Measurements from ENCODE around the gene BCKDHB. TPM values are rescaled to one million over a fixed set of nuclear protein-coding genes. Genes with fewer than 3 reads are reported as not detected.

Gene BCKDHB
- total and polyA plus RNA-seq, 2 of the 4 experiments (the other 2 are of a cell fraction), result 11.2 to 11.8 TPM

GRCh38 chr6:80336911-80337310 is 230.4 kb downstream of the BCKDHB start:
- no peak overlapping the region for H2AK5ac ChIP-seq (ENCODE audit: low read depth, low read length)
- CTCF ChIA-PET, result no interaction called here
- H3K4me1 ChIP-seq (ENCODE audit: control insufficient read depth, insufficient read depth, low read length), result no peaks in the 10 kb centered on the region
- H2BK20ac ChIP-seq (ENCODE audit: low read depth, low read length), result no peak overlapping the region
- POLR2A ChIA-PET (ENCODE audit: unreplicated experiment), result no interaction called here
- no peak for DNase-seq
- in situ Hi-C loops (cut with MboI; ENCODE audit: low sequenced_read_pairs), result no loop called here
- H3K27me3 ChIP-seq (ENCODE audit: control insufficient read depth, insufficient read depth, low read length), result no peaks in the 10 kb centered on the region
- H2BK120ac ChIP-seq (ENCODE audit: low read depth, low read length), result no peak overlapping the region
- dilution Hi-C loops (cut with HindIII; ENCODE audit: low sequenced_read_pairs, unreplicated experiment), result no loop called here
- no peak overlapping the region; a peak in 1 of 4 replicates for H4K8ac ChIP-seq (ENCODE audit: low read depth in 2 of 2, low read length in 2 of 2)
- H3K79me1 ChIP-seq (ENCODE audit: low read depth in 1 of 2, low read length in 2 of 2), result no peaks in the 10 kb centered on the region
- H3K14ac ChIP-seq (replicated peaks; ENCODE audit: low read depth, low read length), result no peak overlapping the region
- no peak overlapping the region for H3K9ac ChIP-seq (ENCODE audit: low read depth, low read length)
- H3K4me3 ChIP-seq (ENCODE audit: insufficient read depth, low read depth, low read length), result no peak overlapping the region
- no peak overlapping the region for H3K56ac ChIP-seq (ENCODE audit: extremely low read depth, insufficient read depth, low read length)
- BruUV-seq (replicated peaks), result no TSS peak
- no peak overlapping the region for H3K27ac ChIP-seq (ENCODE audit: insufficient read depth, low read length)
- no peak overlapping the region for H2AFZ ChIP-seq (replicated peaks; ENCODE audit: low read length, poor library complexity)
- no peaks in the 10 kb centered on the region for H4K20me1 ChIP-seq (ENCODE audit: insufficient read depth, low read length)
- no peaks in the 10 kb centered on the region for H3K9me1 ChIP-seq (ENCODE audit: insufficient read depth, low read length)
- no peak for ATAC-seq (ENCODE audit: low read depth)
- H3K23ac ChIP-seq (ENCODE audit: low read depth, low read length), result no peak overlapping the region
- no peak overlapping the region for H3K4ac ChIP-seq (ENCODE audit: low read depth, low read length)
- H3K4me2 ChIP-seq (ENCODE audit: low read depth, low read length), result no peak overlapping the region
- intact Hi-C loops (cut with micrococcal nuclease), result loop anchor here (5.0 to 10.0 kb wide), 4 partner anchors 90 to 1415 kb away; partner anchors contain the start of genes ELOVL4 and TENT5A
- TF ChIP-seq POLR2A (IDR thresholded peaks at IDR 0.05; ENCODE audit: low read depth, low read length) (no peak), NFE2L2 (IDR thresholded peaks at IDR 0.05; ENCODE audit: low read depth, low read length) (no peak), CHD1 (IDR thresholded peaks at IDR 0.05; ENCODE audit: low read depth, low read length) (no peak), MAFK (IDR thresholded peaks at IDR 0.05; ENCODE audit: low read depth, low read length) (no peak), RFX5 (IDR thresholded peaks at IDR 0.05; ENCODE audit: low read depth, low read length) (no peak), CTCF (conservative IDR thresholded peaks at IDR 0.05; ENCODE audit: low read depth, low read length) (no peak), FOS (IDR thresholded peaks at IDR 0.05; ENCODE audit: low read depth, low read length) (no peak), ELK1 (IDR thresholded peaks at IDR 0.05; ENCODE audit: borderline replicate concordance, low read depth, low read length) (no peak), MAZ (IDR thresholded peaks at IDR 0.05; ENCODE audit: borderline replicate concordance, low read depth, low read length) (no peak), RCOR1 (IDR thresholded peaks at IDR 0.05; ENCODE audit: insufficient replicate concordance, low read length) (no peak), SMC3 (IDR thresholded peaks at IDR 0.05; ENCODE audit: low read depth, low read length) (no peak), RAD21 (IDR thresholded peaks at IDR 0.05; ENCODE audit: low read length) (no peak), BHLHE40 (IDR thresholded peaks at IDR 0.05; ENCODE audit: low read depth, low read length) (no peak), CEBPB (IDR thresholded peaks at IDR 0.05; ENCODE audit: low read depth, low read length) (no peak), MXI1 (IDR thresholded peaks at IDR 0.05; ENCODE audit: borderline replicate concordance, low read depth, low read length) (no peak)
- no peaks in the 10 kb centered on the region for H3K9me3 ChIP-seq (ENCODE audit: control insufficient read depth, insufficient read depth, low read length)
- H2BK5ac ChIP-seq (ENCODE audit: low read depth, low read length, poor library complexity, severe bottlenecking), result no peak overlapping the region
- no CpG with 5 or more reads among the region's 2 CpGs for WGBS, 2 experiments (ENCODE audit: extremely low coverage in 2 of 2, insufficient read length in 1 of 2)
- H4K5ac ChIP-seq (ENCODE audit: low read depth, low read length), result no peak overlapping the region
- H2BK15ac ChIP-seq (ENCODE audit: low read depth, low read length), result no peak overlapping the region
- no peaks in the 10 kb centered on the region for H3K36me3 ChIP-seq (ENCODE audit: control insufficient read depth, insufficient read depth, low read length)
- H2AK9ac ChIP-seq (replicated peaks; ENCODE audit: low read depth, low read length, poor library complexity), result no peak overlapping the region
- no peak overlapping the region for H3K18ac ChIP-seq (ENCODE audit: low read depth, low read length)
- no peak overlapping the region for H4K91ac ChIP-seq (ENCODE audit: insufficient read depth, low read depth, low read length)

Measured in IMR-90 (cell line).